K562 (cell line): Measurements from ENCODE around the gene RAP1A. TPM values are rescaled to one million over a fixed set of nuclear protein-coding genes. Genes with fewer than 3 reads are reported as not detected.

ENCODE experiments used
- ATAC-seq: fragments of 200-7000 bp; cut with Tn5 transposase; 3 replicates; pipeline ENCODE4 v1.9.1; 2020; ENCODE audit warnings: moderate library complexity
- BruUV-seq: library from RNA; stranded (reverse); fragments of 400-500 nt; replicated peaks from 2 replicates; lab custom pipeline; 2021; lab: Mats Ljungman, UMichigan
- CTCF ChIA-PET: fragments of 300-600 bp; formaldehyde crosslinking; extraction: SDS; loops from one replicate; lab custom pipeline; 2021; ENCODE audit warnings: low intra/inter-chr PET ratio; lab: Yijun Ruan, JAX
- POLR2A ChIA-PET: fragments of 300-600, 350-650 bp; sonication (Branson Sonifier 250); formaldehyde crosslinking; extraction: SDS; loops from one replicate; lab custom pipeline; 2021; ENCODE audit warnings: antibody characterized with exemption, inconsistent platforms; lab: Yijun Ruan, JAX
- DNase-seq, 4 experiments: peaks; one replicate each; pipeline versions ENCODE4 v3.0.0 to v3.0.0-alpha.2; 2011 to 2018; ENCODE audit warnings: low spot score in 3 of 4, mixed read lengths in 3 of 4; ENCODE audit errors: extremely low read depth in 1 of 4
- FAIRE-seq: peaks from 2 replicates; lab custom pipeline; 2011; peaks lifted over from hg19 to GRCh38; lab: Jason Lieb, UNC
- H2AFZ ChIP-seq: 2 replicates; pipeline ENCODE4 v1.6.0; 2011; ENCODE audit warnings: low read depth, low read length, control low read depth, inconsistent platforms
- H3K27ac ChIP-seq: fragments of 200-600 bp; 3 replicates; pipeline ENCODE4 v1.8.0; 2011; ENCODE audit warnings: low read depth, mild to moderate bottlenecking, control low read depth, inconsistent platforms, low read length, moderate library complexity, mixed read lengths; ENCODE audit errors: extremely low read depth
- H3K27me3 ChIP-seq, 2 experiments: fragments of 300-600 bp in 1 of 2; 2 replicates in 1 of 2; 3 replicates in 1 of 2; pipeline versions ENCODE4 v1.6.0 to v1.8.0; 2011; ENCODE audit warnings: inconsistent platforms in 2 of 2, low read length in 2 of 2, mild to moderate bottlenecking in 1 of 2, mixed read lengths in 1 of 2, moderate library complexity in 1 of 2; ENCODE audit not compliant: control insufficient read depth in 2 of 2, insufficient read depth in 2 of 2
- H3K36me3 ChIP-seq: fragments of 300-600 bp; 3 replicates; pipeline ENCODE4 v1.8.0; 2011; ENCODE audit warnings: mild to moderate bottlenecking, low read length, inconsistent platforms; ENCODE audit not compliant: control insufficient read depth, insufficient read depth
- H3K4me1 ChIP-seq, 2 experiments: fragments of 200-600 bp in 1 of 2; replicated peaks in 1 of 2; 2 replicates in 1 of 2; 3 replicates in 1 of 2; pipeline versions ENCODE4 v1.5.1 to v1.8.0; 2011; ENCODE audit warnings: inconsistent platforms in 2 of 2, low read length in 2 of 2, mild to moderate bottlenecking in 1 of 2, mixed read lengths in 1 of 2, moderate library complexity in 1 of 2; ENCODE audit not compliant: control insufficient read depth in 2 of 2, insufficient read depth in 2 of 2
- H3K4me2 ChIP-seq: 2 replicates; pipeline ENCODE4 v1.6.1; 2011; ENCODE audit warnings: low read length, control low read depth, inconsistent platforms, mixed read lengths; ENCODE audit not compliant: insufficient read depth
- H3K4me3 ChIP-seq: fragments of 200-600 bp; sonication (generic), shearing (Covaris generic); 2 replicates; pipeline ENCODE4 v1.5.1; 2016; ENCODE audit warnings: control low read depth, inconsistent platforms
- H3K79me2 ChIP-seq: fragments of 200-600 bp; 3 replicates; pipeline ENCODE4 v1.8.0; 2011; ENCODE audit warnings: low read length, inconsistent platforms; ENCODE audit not compliant: control insufficient read depth, insufficient read depth
- H3K9ac ChIP-seq, 2 experiments: 2 replicates each; pipeline versions ENCODE4 v1.6.0 to v1.6.1; 2011; ENCODE audit warnings: low read depth in 2 of 2, low read length in 2 of 2, control low read depth in 1 of 2, inconsistent platforms in 1 of 2, mild to moderate bottlenecking in 1 of 2, mixed read lengths in 1 of 2; ENCODE audit not compliant: insufficient read depth in 1 of 2
- H3K9me1 ChIP-seq: one replicate; pipeline ENCODE4 v1.6.0; 2011; ENCODE audit warnings: inconsistent platforms, mild to moderate bottlenecking, low read length, moderate library complexity; ENCODE audit not compliant: control insufficient read depth, insufficient read depth
- H3K9me3 ChIP-seq: replicated peaks from 2 replicates; pipeline ENCODE4 v1.5.1; 2011; ENCODE audit warnings: low read depth, low read length, inconsistent platforms; ENCODE audit not compliant: control insufficient read depth, insufficient read depth
- H4K20me1 ChIP-seq: replicated peaks from 2 replicates; pipeline ENCODE4 v1.6.1; 2011; ENCODE audit warnings: low read length, inconsistent platforms, mixed read lengths; ENCODE audit not compliant: control insufficient read depth, insufficient read depth
- HMGN3 ChIP-seq: IDR thresholded peaks from 2 replicates; pipeline ENCODE4 v1.6.1; 2011; ENCODE audit warnings: borderline replicate concordance, low read depth, mild to moderate bottlenecking, mixed read lengths, low read length; ENCODE audit not compliant: insufficient read length; ENCODE audit errors: extremely low read depth
- RBM17 ChIP-seq: fragments of 200-400 bp; formaldehyde crosslinking; IDR thresholded peaks from 2 replicates; pipeline ENCODE4 v1.6.1; 2017; ENCODE audit warnings: low read depth, mild to moderate bottlenecking, low read length, borderline replicate concordance
- RHOXF2B ChIP-seq: fragments of 250-450 bp; sonication (Bioruptor Pico); conservative IDR thresholded peaks from 2 replicates; pipeline ENCODE4 v1.5.1; 2021
- SPI1 ChIP-seq: IDR thresholded peaks from 2 replicates; pipeline ENCODE4 v1.6.1; 2011; ENCODE audit warnings: low read depth, low read length, control low read depth, borderline replicate concordance
- TAL1 ChIP-seq: fragments of 450-650 bp; IDR thresholded peaks from 2 replicates; pipeline ENCODE4 v1.6.1; 2016; ENCODE audit warnings: mild to moderate bottlenecking
- WGBS: fragments of 100-300 bp; shearing (Covaris generic); methylation state at CpG from one replicate; pipeline ENCODE4 v1.1.6; 2016; ENCODE audit warnings: low coverage, mixed read lengths; ENCODE audit not compliant: insufficient coverage; ENCODE audit errors: missing lambda C conversion rate; 5-methylcytosine and 5-hydroxymethylcytosine counted together
- in situ Hi-C: fragments of 300-500 bp; cut with MboI; formaldehyde crosslinking; loops from 4 replicates; pipeline ENCODE4 v1.15.0; 2018; ENCODE audit warnings: inconsistent platforms, mixed read lengths
- intact Hi-C: fragments of 100-400 bp; cut with micrococcal nuclease; formaldehyde crosslinking; loops from 2 replicates; pipeline ENCODE4 v1.14.2; 2022
- polyA plus RNA-seq, 8 experiments: library from polyadenylated mRNA; depleted of rRNA in 4 of 8; stranded (reverse) in 5 of 8; unstranded in 3 of 8; fragments of >200 nt; fragmentation: Nextera tagmentation in 2 of 8; fragmentation: Illumina TruSeq in 1 of 8; extraction: Ambion mirVana in 2 of 8; extraction: Trizol in 1 of 8; gene quantifications; 2 replicates each; pipeline versions ENCODE4 v1.2.1 to v1.2.3, GENCODE V29; 2011 to 2014; ENCODE audit warnings: inconsistent platforms in 1 of 8, missing spikeins in 1 of 8
- total RNA-seq, 7 experiments: library from RNA; depleted of rRNA in 6 of 7; stranded (reverse); fragments of >200 nt in 6 of 7; fragmentation: Illumina TruSeq in 2 of 7; extraction: Trizol in 2 of 7; gene quantifications; 2 replicates each; pipeline versions ENCODE4 v1.2.1 to v1.2.3, GENCODE V29; 2011 to 2021; ENCODE audit warnings: low replicate concordance in 1 of 7
- TF ChIP-seq, protein P1 (sequence below): fragments of 250-450 bp; sonication (Bioruptor Pico); IDR thresholded peaks from 2 replicates; pipeline ENCODE4 v1.5.0; 2021; ENCODE audit warnings: mild to moderate bottlenecking, moderate library complexity
- TF ChIP-seq, protein P2 (sequence below): fragments of 250-450 bp; sonication (Bioruptor Pico); IDR thresholded peaks from 2 replicates; pipeline ENCODE4 v1.4.0; 2020; ENCODE audit warnings: borderline replicate concordance

Gene RAP1A
- total and polyA plus RNA-seq, 9 of the 15 experiments (the other 6 are each of a cell fraction or from before 2014, with no cell fraction given), result 13.4 to 86.2 (median 32.5) TPM

- peak; percentile 7; the same call in 1 of the 2 replicates for TF ChIP-seq SPI1
- no peak for TF ChIP-seq RBM17
- no peak for TF ChIP-seq HMGN3
- no peak for TF ChIP-seq TAL1
- no peak overlapping the region for H3K27ac ChIP-seq
- ChIA-PET CTCF (no interaction called here), POLR2A (interaction anchor here (0.7 to 2.2 kb wide), 5 partner anchors 8 to 96 kb away, joined by 3 to 8 read pairs (median 3); partner anchors contain the start of gene RAP1A)
- in situ Hi-C loops, result no loop called here
- intact Hi-C loops, result no loop called here
- 0 out of 4 replicates have a peak overlapping the region, but pooled peaks of 1 of the 2 experiments have one; percentile 49 for H3K9ac ChIP-seq
- no peak overlapping the region for H3K4me3 ChIP-seq
- peaks cover 4 to 14% of the 10 kb centered on the region in 2 experiments; a peak in 4 of 5 replicates for H3K4me1 ChIP-seq
- ATAC-seq (peak; percentile 69), DNase-seq (no peak), FAIRE-seq (peak; percentile 29)
- H3K27me3 ChIP-seq, result no peaks in the 10 kb centered on the region
- no peak overlapping the region for H3K4me2 ChIP-seq
- H2AFZ ChIP-seq, result peak overlapping the region; percentile 49; the same call in 1 of the 2 replicates
- no peaks in the 10 kb centered on the region for H4K20me1 ChIP-seq
- 32% methylated on average over 4 of the region's 4 CpGs for WGBS
- no TSS peak for BruUV-seq
- H3K9me1 ChIP-seq, result no peaks in the 10 kb centered on the region
- H3K79me2 ChIP-seq, result no peaks in the 10 kb centered on the region
- H3K36me3 ChIP-seq, result no peaks in the 10 kb centered on the region
- H3K9me3 ChIP-seq, result peaks cover 12% of the 10 kb centered on the region
Measured at GRCh38 chr1:111603979-111604378, 15.6 kb upstream of the RAP1A start.

- FAIRE-seq (no peak), DNase-seq (no peak), ATAC-seq (no peak)
- ChIA-PET POLR2A (no interaction called here), CTCF (no interaction called here)
- intact Hi-C loops, result no loop called here
- Histone ChIP-seq H3K4me2 (no peak overlapping the region), H3K27ac (no peak overlapping the region), H3K9me3 (peaks cover 10% of the 10 kb centered on the region), H3K9ac (no peak overlapping the region), H2AFZ (peak overlapping the region; percentile 11; the same call in 1 of the 2 replicates), H3K36me3 (no peaks in the 10 kb centered on the region), H3K9me1 (no peaks in the 10 kb centered on the region), H3K79me2 (no peaks in the 10 kb centered on the region), H3K4me3 (no peak overlapping the region), H3K27me3 (no peaks in the 10 kb centered on the region), H4K20me1 (no peaks in the 10 kb centered on the region), H3K4me1 (peaks cover 4 to 9% of the 10 kb centered on the region in 2 experiments; a peak in 4 of 5 replicates)
- in situ Hi-C loops, result no loop called here
- WGBS, result 24% methylated on average over 3 of the region's 3 CpGs
- BruUV-seq, result no TSS peak
- TF ChIP-seq, protein P1, sequence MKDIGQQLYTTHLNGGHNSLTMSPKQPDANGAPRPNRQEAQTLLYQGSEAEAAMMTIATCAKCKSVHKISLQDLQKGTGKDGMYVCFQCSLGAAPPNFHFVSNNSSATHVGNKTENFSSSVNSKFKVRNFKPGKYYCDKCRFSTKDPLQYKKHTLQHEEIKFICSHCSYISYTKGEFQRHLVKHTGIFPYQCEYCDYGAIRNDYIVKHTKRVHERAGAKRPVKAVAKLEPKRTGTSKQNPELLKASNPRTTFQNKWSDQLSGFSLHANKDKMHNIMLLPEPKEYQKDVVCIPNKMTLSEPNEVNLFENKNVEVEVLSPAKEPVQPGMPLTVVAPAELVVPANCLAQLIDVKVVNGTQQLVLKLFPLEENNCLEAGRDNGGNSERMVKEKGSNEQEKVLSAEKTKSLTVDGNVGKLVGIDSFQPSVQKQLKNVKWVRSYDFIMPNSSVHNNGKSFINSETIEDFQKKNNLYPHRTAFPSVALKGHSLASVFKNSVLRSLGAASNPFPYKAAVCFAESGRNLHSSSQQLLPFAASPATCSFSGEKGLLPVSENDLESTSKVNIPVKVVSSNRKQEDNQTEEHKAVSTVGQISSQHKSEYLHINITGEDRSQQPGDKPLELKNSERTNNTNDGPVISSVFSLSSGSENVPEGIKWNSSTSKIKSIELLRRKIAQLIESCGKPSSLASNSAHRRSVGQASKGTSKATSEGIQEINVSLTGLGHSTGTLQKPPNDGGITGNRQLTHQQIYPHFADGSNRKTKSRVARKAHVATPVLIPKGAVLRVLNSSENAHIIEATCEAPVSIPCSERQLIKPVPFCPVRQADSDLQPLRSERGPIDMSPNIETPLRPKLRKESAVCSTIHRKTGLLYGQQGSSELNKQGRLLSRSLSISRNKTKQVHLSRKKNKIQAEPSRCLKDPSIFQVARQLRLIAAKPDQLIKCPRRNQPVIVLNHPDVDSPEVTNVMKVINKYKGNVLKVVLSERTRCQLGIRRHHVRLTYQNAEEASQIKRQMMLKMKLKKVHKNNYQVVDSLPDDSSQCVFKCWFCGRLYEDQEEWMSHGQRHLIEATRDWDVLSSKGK, result no peak
- TF ChIP-seq RHOXF2B (CRISPR knock-in tag), result no peak
- TF ChIP-seq, protein P2, sequence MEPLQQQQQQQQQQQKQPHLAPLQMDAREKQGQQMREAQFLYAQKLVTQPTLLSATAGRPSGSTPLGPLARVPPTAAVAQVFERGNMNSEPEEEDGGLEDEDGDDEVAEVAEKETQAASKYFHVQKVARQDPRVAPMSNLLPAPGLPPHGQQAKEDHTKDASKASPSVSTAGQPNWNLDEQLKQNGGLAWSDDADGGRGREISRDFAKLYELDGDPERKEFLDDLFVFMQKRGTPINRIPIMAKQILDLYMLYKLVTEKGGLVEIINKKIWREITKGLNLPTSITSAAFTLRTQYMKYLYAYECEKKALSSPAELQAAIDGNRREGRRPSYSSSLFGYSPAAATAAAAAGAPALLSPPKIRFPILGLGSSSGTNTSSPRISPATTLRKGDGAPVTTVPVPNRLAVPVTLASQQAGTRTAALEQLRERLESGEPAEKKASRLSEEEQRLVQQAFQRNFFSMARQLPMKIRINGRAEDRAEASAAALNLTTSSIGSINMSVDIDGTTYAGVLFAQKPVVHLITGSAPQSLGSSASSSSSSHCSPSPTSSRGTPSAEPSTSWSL (CRISPR knock-in tag), result no peak
Measured at GRCh38 chr1:111604931-111605330, 14.7 kb upstream of the RAP1A start.
